Measurements from ENCODE around the gene AKR1C8. TPM values are rescaled to one million over a fixed set of nuclear protein-coding genes. Genes with fewer than 3 reads are reported as not detected.
"Not testable (repeated sequence)": the region's sequence is repeated elsewhere in the genome, so short reads cannot be mapped to it uniquely, and the experiment has no call there.

Gene AKR1C8
- total and polyA plus RNA-seq, 4 experiments from 2014 or later = 8.5 to 9.2 TPM; not detected in 2

DNA sequence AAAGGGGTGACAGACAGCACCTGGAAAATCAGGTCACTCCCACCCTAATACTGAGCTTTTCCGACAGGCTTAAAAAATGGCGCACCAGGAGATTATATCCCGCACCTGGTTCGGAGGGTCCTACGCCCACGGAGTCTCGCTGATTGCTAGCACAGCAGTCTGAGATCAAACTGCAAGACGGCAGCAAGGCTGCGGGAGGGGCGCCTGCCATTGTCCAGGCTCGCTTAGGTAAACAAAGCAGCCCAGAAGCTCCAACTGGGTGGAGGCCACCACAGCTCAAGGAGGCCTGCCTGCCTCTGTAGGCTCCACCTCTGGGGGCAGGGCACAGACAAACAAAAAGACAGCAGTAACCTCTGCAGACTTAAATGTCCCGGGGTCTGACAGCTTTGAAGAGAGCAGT, 75.1 kb downstream of the AKR1C8 start:
- H3K4me1 Mint-ChIP-seq; H3K9me3 Mint-ChIP-seq; H3K36me3 ChIP-seq (ENCODE audit: insufficient read depth, low read length); H3K4me3 Mint-ChIP-seq; POLR2A ChIA-PET (ENCODE audit: partially characterized antibody); H3K4me1 ChIP-seq (ENCODE audit: insufficient read depth, low read length); H3K27ac ChIP-seq (ENCODE audit: low read depth, low read length); H3K9me3 ChIP-seq (ENCODE audit: control insufficient read depth in 1 of 2, low read length in 2 of 2); H3K4me3 ChIP-seq (ENCODE audit: low read length in 2 of 2); H3K27me3 Mint-ChIP-seq; intact Hi-C loops (cut with micrococcal nuclease); DNase-seq; H3K27me3 ChIP-seq (ENCODE audit: insufficient read depth, low read length); H3K27ac Mint-ChIP-seq: not testable (repeated sequence)
- H3K36me3 Mint-ChIP-seq = peaks cover 7 to 10% of the 10 kb centered on the region in 2 donors
- CTCF ChIA-PET (ENCODE audit: partially characterized antibody) = interaction anchor here (0.6 kb wide), 1 partner anchor 1989 kb away, joined by 3 read pairs; no protein-coding TSS in a partner anchor

- Mint-ChIP-seq H3K4me1 (no peaks in the 10 kb centered on the region), H3K36me3 (peaks cover 7 to 10% of the 10 kb centered on the region in 2 donors), H3K27me3 (no peaks in the 10 kb centered on the region), H3K4me3 (no peak overlapping the region), H3K9me3 (peaks cover 0 to 3% (median 0%) of the 10 kb centered on the region in 8 donors), H3K27ac (no peak overlapping the region)
- no peak overlapping the region for H3K27ac ChIP-seq (ENCODE audit: low read depth, low read length)
- POLR2A ChIA-PET (ENCODE audit: partially characterized antibody) = no interaction called here
- H3K9me3 ChIP-seq (ENCODE audit: control insufficient read depth in 1 of 2, low read length in 2 of 2) = no peaks in the 10 kb centered on the region
- no peaks in the 10 kb centered on the region for H3K27me3 ChIP-seq (ENCODE audit: insufficient read depth, low read length)
- no peaks in the 10 kb centered on the region for H3K36me3 ChIP-seq (ENCODE audit: insufficient read depth, low read length)
- no peak for DNase-seq
- H3K4me3 ChIP-seq (ENCODE audit: low read length in 2 of 2) = no peak overlapping the region
- intact Hi-C loops (cut with micrococcal nuclease) = no loop called here
- CTCF ChIA-PET (ENCODE audit: partially characterized antibody) = no interaction called here
- H3K4me1 ChIP-seq (ENCODE audit: insufficient read depth, low read length) = no peaks in the 10 kb centered on the region
Observed at GRCh38 chr10:5108658-5109416, 76.1 kb downstream of the AKR1C8 start.

DNA sequence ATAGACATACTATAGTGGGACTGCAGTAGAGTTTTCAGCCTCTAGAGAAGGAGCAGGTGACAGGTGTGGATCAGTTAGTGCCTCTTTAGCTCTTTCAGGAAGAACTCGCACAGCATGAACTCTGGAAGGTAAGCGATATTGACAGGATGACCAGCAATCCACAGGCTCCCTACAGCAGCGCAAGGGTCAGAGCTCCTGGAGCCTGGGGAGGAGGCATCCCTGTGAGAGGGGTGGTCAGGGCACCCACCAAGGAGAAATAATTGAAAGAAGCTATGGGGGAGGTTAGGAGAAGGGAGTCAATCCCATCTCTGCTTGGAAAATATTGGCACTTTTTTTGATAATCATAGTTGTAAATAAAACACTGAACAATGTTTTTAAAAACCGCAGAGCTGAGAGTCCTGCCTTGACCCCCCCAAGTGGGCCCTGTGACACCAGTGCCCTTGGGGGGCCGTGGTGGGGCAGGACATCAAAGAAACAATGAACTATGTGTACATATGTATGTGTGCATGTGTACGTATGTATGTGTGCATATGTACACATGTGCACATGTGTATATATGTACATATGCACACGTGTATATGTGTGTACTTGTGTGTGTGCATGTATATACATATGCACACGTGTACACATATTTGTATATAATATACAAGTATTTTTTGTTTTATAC, 77.0 kb downstream of the AKR1C8 start:
- POLR2A ChIA-PET (ENCODE audit: partially characterized antibody) = no interaction called here

DNA sequence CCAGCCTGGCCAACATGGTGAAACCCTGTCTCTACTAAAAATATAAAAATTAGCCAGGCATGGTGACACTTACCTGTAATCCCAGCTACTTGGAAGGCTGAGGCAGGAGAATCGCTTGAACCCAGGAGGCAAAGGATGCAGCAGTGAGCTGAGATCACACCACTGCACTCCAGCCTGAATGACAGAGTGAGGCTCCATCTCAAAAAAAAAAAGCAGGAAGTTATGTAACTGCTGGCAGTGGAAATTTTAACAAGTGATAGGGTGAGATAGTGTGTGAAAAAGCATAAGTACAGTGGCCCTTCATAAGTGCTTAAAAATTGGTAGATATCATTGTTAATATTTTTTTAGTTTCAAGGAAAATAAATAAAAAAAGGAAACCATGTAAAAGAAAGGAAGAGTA, 78.4 kb downstream of the AKR1C8 start:
- Histone ChIP-seq H3K36me3 (ENCODE audit: insufficient read depth, low read length) (no peaks in the 10 kb centered on the region), H3K4me3 (ENCODE audit: low read length in 2 of 2) (no peak overlapping the region), H3K27ac (ENCODE audit: low read depth, low read length) (no peak overlapping the region), H3K9me3 (ENCODE audit: control insufficient read depth in 1 of 2, low read length in 2 of 2) (no peaks in the 10 kb centered on the region), H3K27me3 (ENCODE audit: insufficient read depth, low read length) (no peaks in the 10 kb centered on the region), H3K4me1 (ENCODE audit: insufficient read depth, low read length) (no peaks in the 10 kb centered on the region)
- Mint-ChIP-seq H3K4me1 (no peaks in the 10 kb centered on the region), H3K27ac (no peak overlapping the region), H3K4me3 (no peak overlapping the region), H3K9me3 (peaks cover 0 to 3% (median 0%) of the 10 kb centered on the region in 8 donors), H3K27me3 (no peaks in the 10 kb centered on the region), H3K36me3 (peaks cover 10 to 11% of the 10 kb centered on the region in 2 donors)
- CTCF ChIA-PET (ENCODE audit: partially characterized antibody) = interaction anchor here (0.6 kb wide), 1 partner anchor 821 kb away, joined by 3 read pairs; no protein-coding TSS in a partner anchor
- POLR2A ChIA-PET (ENCODE audit: partially characterized antibody) = no interaction called here
- no peak for DNase-seq
- intact Hi-C loops (cut with micrococcal nuclease) = no loop called here

More for the DNA sequence above, 77.0 kb downstream of the AKR1C8 start:
- Histone ChIP-seq H3K4me1 (ENCODE audit: insufficient read depth, low read length) (no peaks in the 10 kb centered on the region), H3K36me3 (ENCODE audit: insufficient read depth, low read length) (no peaks in the 10 kb centered on the region), H3K9me3 (ENCODE audit: control insufficient read depth in 1 of 2, low read length in 2 of 2) (no peaks in the 10 kb centered on the region), H3K27me3 (ENCODE audit: insufficient read depth, low read length) (no peaks in the 10 kb centered on the region), H3K4me3 (ENCODE audit: low read length in 2 of 2) (no peak overlapping the region), H3K27ac (ENCODE audit: low read depth, low read length) (no peak overlapping the region)
- H3K27me3 Mint-ChIP-seq = no peaks in the 10 kb centered on the region
- no peak for DNase-seq
- H3K27ac Mint-ChIP-seq = no peak overlapping the region
- intact Hi-C loops (cut with micrococcal nuclease) = no loop called here
- no peak overlapping the region for H3K4me3 Mint-ChIP-seq
- no peaks in the 10 kb centered on the region for H3K4me1 Mint-ChIP-seq
- CTCF ChIA-PET (ENCODE audit: partially characterized antibody) = no interaction called here
- peaks cover 0 to 3% (median 0%) of the 10 kb centered on the region in 8 donors for H3K9me3 Mint-ChIP-seq
- peaks cover 10 to 11% of the 10 kb centered on the region in 2 donors for H3K36me3 Mint-ChIP-seq

DNA sequence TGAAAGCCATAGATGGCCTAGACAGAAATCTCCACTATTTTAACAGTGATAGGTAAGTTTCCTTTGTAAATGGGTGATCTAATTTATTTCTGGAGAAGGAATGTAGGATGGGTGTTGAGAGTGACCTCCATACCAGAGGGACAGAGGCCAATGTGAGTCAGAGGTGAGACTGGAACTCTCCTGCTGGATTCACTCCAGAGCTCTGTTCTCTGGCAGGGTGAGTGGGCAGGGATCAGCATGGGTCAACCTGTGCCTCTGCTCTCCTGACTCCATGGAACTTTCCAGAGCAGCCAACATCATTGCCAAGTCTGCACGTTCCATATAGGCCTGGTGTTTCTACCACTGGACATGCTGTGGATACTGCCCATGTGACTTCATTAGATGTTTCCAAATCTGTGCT, 79.3 kb downstream of the AKR1C8 start:
- no peaks in the 10 kb centered on the region for H3K4me1 Mint-ChIP-seq
- DNase-seq = no peak
- ChIA-PET POLR2A (ENCODE audit: partially characterized antibody) (no interaction called here), CTCF (ENCODE audit: partially characterized antibody) (no interaction called here)
- intact Hi-C loops (cut with micrococcal nuclease) = no loop called here
- peak overlapping the region in 1 of 7 donors; percentile 8 for H3K27ac Mint-ChIP-seq
- Histone ChIP-seq H3K36me3 (ENCODE audit: insufficient read depth, low read length) (no peaks in the 10 kb centered on the region), H3K4me3 (ENCODE audit: low read length in 2 of 2) (no peak overlapping the region), H3K27ac (ENCODE audit: low read depth, low read length) (no peak overlapping the region), H3K9me3 (ENCODE audit: control insufficient read depth in 1 of 2, low read length in 2 of 2) (no peaks in the 10 kb centered on the region), H3K4me1 (ENCODE audit: insufficient read depth, low read length) (no peaks in the 10 kb centered on the region), H3K27me3 (ENCODE audit: insufficient read depth, low read length) (no peaks in the 10 kb centered on the region)
- no peak overlapping the region for H3K4me3 Mint-ChIP-seq
- H3K36me3 Mint-ChIP-seq = peaks cover 10 to 11% of the 10 kb centered on the region in 2 donors
- peaks cover 0 to 3% (median 0%) of the 10 kb centered on the region in 8 donors for H3K9me3 Mint-ChIP-seq
- H3K27me3 Mint-ChIP-seq = no peaks in the 10 kb centered on the region

Other genes with a start within 250 kb of the AKR1C8 start
- 1 to 10 TPM; 1.7 to 1.9 TPM for gene AKR1C1, start 221.7 kb downstream of the AKR1C8 start, total RNA-seq
- 1 to 10 TPM in 1 of 2 donors, under 1 TPM in 1; 0.08 to 1.1 TPM for gene AKR1C1, start 221.7 kb downstream of the AKR1C8 start, polyA plus RNA-seq
- gene AKR1C2, start 181.3 kb downstream of the AKR1C8 start, total RNA-seq = not detected
- gene AKR1C2, start 181.3 kb downstream of the AKR1C8 start, polyA plus RNA-seq = not detected
- gene AKR1C3, start 90.7 kb downstream of the AKR1C8 start, total RNA-seq = 1 to 10 TPM; 3.4 to 4.0 TPM
- gene AKR1C3, start 90.7 kb downstream of the AKR1C8 start, polyA plus RNA-seq = 10 to 100 TPM in 1 of 2 donors, 1 to 10 TPM in 1; 6.3 to 19.4 TPM
- gene AKR1C4, start 11.7 kb upstream of the AKR1C8 start, total RNA-seq = not detected
- not detected for gene AKR1C4, start 11.7 kb upstream of the AKR1C8 start, polyA plus RNA-seq
- gene UCN3, start 179.8 kb upstream of the AKR1C8 start, total RNA-seq = not detected
- gene UCN3, start 179.8 kb upstream of the AKR1C8 start, polyA plus RNA-seq = not detected
- gene TUBAL3, start 219.7 kb upstream of the AKR1C8 start, total RNA-seq = not detected
- gene TUBAL3, start 219.7 kb upstream of the AKR1C8 start, polyA plus RNA-seq = not detected
- gene NET1, start 227.4 kb upstream of the AKR1C8 start, total RNA-seq = 10 to 100 TPM; 14.0 to 16.4 TPM
- 1 to 10 TPM; 5.4 to 7.0 TPM for gene NET1, start 227.4 kb upstream of the AKR1C8 start, polyA plus RNA-seq

Data from CD4-positive, alpha-beta memory T cell (primary cell).